AG08395 (cell line): ENCODE measurements around the gene CAPN14.

ENCODE experiments used
- DNase-seq: peaks from one replicate; pipeline ENCODE4 v3.0.0; 2012; ENCODE audit warnings: mixed read lengths, low spot score

The CAPN14 gene

GRCh38 chr2:31141443-31142085 is 75.8 kb downstream of the CAPN14 start:
- no peak for DNase-seq

- DNase-seq: no peak
Observed at GRCh38 chr2:31140151-31140550, 77.2 kb downstream of the CAPN14 start.

- no peak for DNase-seq
Observed at GRCh38 chr2:31139671-31140070, 77.6 kb downstream of the CAPN14 start.

GRCh38 chr2:31138037-31138962 is 79.0 kb downstream of the CAPN14 start, which contains the start of gene GALNT14:
Gene GALNT14, minus strand, starts transcription at chr2:31138440. Its CDS starts 354 bp downstream, at chr2:31138086.
- DNase-seq: peak; percentile 63

- DNase-seq: peak; percentile 32
Observed at GRCh38 chr2:31137211-31138036, 79.9 kb downstream of the CAPN14 start.

GRCh38 chr2:31136732-31137131 is 80.6 kb downstream of the CAPN14 start:
- no peak for DNase-seq

GRCh38 chr2:31136000-31136399 is 81.3 kb downstream of the CAPN14 start:
- DNase-seq: no peak

GRCh38 chr2:31134480-31134879 is 82.8 kb downstream of the CAPN14 start:
- no peak for DNase-seq

- no peak for DNase-seq
Observed at GRCh38 chr2:31132786-31133185, 84.5 kb downstream of the CAPN14 start.

GRCh38 chr2:31131871-31132270 is 85.4 kb downstream of the CAPN14 start:
- DNase-seq: no peak

- no peak for DNase-seq
Observed at GRCh38 chr2:31129375-31130171, 87.7 kb downstream of the CAPN14 start.

- DNase-seq: no peak
Observed at GRCh38 chr2:31127931-31128330, 89.4 kb downstream of the CAPN14 start.

- DNase-seq: no peak
Observed at GRCh38 chr2:31125918-31126695, 91.2 kb downstream of the CAPN14 start.

- DNase-seq: no peak
Observed at GRCh38 chr2:31124904-31125303, 92.4 kb downstream of the CAPN14 start.
